Upper lobe of right lung (tissue), 1 donor: ENCODE measurements around the gene DOCK1. TPM values are rescaled to one million over a fixed set of nuclear protein-coding genes. Genes with fewer than 3 reads are reported as not detected.

Experiments
- ATAC-seq: fragments of 200-7000 bp; cut with Tn5 transposase; one replicate; pipeline ENCODE4 v1.9.1; 2020; ENCODE audit warnings: mild to moderate bottlenecking, moderate library complexity
- DNase-seq: peaks from one replicate; pipeline ENCODE4 v3.0.0-alpha.2; 2020
- H3K27ac ChIP-seq: fragments of 200-600 bp; one replicate; pipeline ENCODE4 v1.8.0; 2022
- H3K27me3 ChIP-seq: fragments of 200-600 bp; one replicate; pipeline ENCODE4 v1.8.0; 2022; ENCODE audit warnings: mild to moderate bottlenecking
- H3K36me3 ChIP-seq: fragments of 200-600 bp; one replicate; pipeline ENCODE4 v1.8.0; 2022
- H3K4me1 ChIP-seq: fragments of 200-600 bp; one replicate; pipeline ENCODE4 v1.8.0; 2022
- H3K4me3 ChIP-seq: fragments of 200-600 bp; one replicate; pipeline ENCODE4 v1.8.0; 2022; ENCODE audit warnings: mild to moderate bottlenecking
- H3K9me3 ChIP-seq: fragments of 200-600 bp; one replicate; pipeline ENCODE4 v1.8.0; 2022
- intact Hi-C: fragments of 100-400 bp; cut with DNase I; formaldehyde crosslinking; loops from one replicate; pipeline ENCODE4 v1.11.0; 2022
- total RNA-seq: library from RNA; stranded (reverse); fragmentation: NEBNext Ultra II Directional; extraction: Animal tissue kit (Norgen Biotek cat#: 25700); gene quantifications from one replicate; pipeline ENCODE4 v1.2.1, GENCODE V29; 2021
- TF ChIP-seq, protein P1 (sequence below): fragments of 200-600 bp; IDR thresholded peaks from one replicate; pipeline ENCODE4 v1.8.0; 2022; ENCODE audit warnings: antibody characterized with exemption
- donor health status: DM: no; HTN: yes; CAD: no; lungs with severe emphysema.

DOCK1 gene
- total RNA-seq, 1 donor from 2014 or later = 46.4 TPM

DNA sequence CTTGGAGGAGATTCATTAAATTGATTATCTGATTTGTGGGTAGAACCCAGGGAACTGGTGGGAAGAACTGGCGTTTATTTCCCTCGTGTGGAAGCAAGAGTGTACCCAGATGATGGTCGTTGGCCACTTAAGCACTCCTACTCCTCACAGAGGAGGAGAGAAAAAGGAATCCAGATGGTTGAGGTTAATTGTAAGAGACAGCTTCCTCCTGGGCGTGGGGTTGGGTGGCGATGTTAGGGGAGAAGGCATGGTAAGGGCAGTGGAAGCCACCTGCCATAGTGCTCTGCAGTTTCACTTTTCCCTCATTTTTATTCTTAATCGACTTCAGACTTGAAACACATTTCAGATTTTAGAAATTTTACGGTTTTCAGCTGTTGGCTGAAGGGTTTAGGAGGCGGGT, 104.1 kb downstream of the DOCK1 start:
- H3K27me3 ChIP-seq = no peaks in the 10 kb centered on the region
- no peak overlapping the region for H3K4me3 ChIP-seq
- TF ChIP-seq, protein P1, sequence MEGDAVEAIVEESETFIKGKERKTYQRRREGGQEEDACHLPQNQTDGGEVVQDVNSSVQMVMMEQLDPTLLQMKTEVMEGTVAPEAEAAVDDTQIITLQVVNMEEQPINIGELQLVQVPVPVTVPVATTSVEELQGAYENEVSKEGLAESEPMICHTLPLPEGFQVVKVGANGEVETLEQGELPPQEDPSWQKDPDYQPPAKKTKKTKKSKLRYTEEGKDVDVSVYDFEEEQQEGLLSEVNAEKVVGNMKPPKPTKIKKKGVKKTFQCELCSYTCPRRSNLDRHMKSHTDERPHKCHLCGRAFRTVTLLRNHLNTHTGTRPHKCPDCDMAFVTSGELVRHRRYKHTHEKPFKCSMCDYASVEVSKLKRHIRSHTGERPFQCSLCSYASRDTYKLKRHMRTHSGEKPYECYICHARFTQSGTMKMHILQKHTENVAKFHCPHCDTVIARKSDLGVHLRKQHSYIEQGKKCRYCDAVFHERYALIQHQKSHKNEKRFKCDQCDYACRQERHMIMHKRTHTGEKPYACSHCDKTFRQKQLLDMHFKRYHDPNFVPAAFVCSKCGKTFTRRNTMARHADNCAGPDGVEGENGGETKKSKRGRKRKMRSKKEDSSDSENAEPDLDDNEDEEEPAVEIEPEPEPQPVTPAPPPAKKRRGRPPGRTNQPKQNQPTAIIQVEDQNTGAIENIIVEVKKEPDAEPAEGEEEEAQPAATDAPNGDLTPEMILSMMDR = no peak
- DNase-seq (no peak), ATAC-seq (no peak)
- H3K9me3 ChIP-seq = no peaks in the 10 kb centered on the region
- H3K4me1 ChIP-seq = peaks cover 15% of the 10 kb centered on the region
- no peak overlapping the region for H3K27ac ChIP-seq
- H3K36me3 ChIP-seq = peaks cover 19% of the 10 kb centered on the region
- intact Hi-C loops = no loop called here

DNA sequence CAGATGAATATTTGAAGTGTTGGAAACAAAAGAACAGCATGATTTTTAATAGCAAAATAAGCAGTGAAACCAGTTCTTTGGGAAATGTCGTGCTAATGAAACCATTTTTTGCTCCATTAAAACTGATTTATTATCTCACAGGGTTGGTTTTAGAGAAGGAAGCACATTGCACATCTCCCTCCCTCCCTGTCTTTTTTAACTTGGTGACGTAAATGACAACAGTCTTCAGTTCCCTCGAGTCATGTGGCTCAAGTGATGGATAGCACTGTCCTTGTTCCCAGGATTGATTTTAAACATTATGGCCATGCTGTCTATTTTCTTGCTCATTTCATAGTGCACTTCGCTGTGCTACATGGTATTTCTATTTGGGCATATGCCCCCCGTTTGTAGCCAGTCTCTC, 105.9 kb downstream of the DOCK1 start:
- H3K27ac ChIP-seq = no peak overlapping the region
- intact Hi-C loops = no loop called here
- no peak overlapping the region for H3K4me3 ChIP-seq
- TF ChIP-seq, protein P1 = no peak
- no peak for ATAC-seq
- DNase-seq = no peak
- H3K36me3 ChIP-seq = peaks cover 21% of the 10 kb centered on the region
- no peaks in the 10 kb centered on the region for H3K9me3 ChIP-seq
- peaks cover 15% of the 10 kb centered on the region for H3K4me1 ChIP-seq
- H3K27me3 ChIP-seq = no peaks in the 10 kb centered on the region

DNA sequence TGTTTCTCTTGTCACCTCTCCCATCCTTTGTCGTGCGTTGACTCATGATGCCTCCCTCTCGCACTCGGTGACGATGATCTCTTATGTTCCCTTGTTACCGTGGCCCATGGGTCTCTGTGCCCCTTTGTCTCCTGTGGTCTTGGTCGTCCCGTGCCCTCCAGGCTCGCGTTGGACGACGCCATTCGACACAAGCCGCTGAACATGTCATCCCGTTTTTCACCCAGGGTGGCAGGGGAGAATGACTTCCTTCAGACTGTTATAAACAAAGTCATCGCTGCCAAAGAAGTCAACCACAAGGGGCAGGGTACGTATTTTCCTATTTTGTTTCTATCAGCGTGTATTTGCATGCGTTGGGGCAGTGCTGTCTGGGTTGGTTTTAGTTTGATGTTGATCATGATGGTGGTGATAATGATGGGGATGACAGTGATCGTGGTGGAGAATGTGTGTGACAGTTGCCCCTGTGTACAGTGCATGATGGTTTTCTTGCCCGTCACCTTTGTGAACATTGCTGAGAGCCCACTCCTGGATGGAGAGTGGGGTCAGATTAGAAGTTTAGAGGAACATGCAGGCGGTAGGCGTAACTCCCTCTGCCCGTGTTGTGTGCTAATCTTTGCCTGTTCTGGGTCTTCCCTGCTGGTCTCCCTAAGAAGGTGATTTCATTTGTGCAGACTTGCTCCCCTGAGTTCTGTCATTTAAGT, 107.0 kb downstream of the DOCK1 start:
- H3K4me1 ChIP-seq = peaks cover 15% of the 10 kb centered on the region
- H3K36me3 ChIP-seq = peaks cover 21% of the 10 kb centered on the region
- H3K4me3 ChIP-seq = no peak overlapping the region
- H3K9me3 ChIP-seq = no peaks in the 10 kb centered on the region
- no peak overlapping the region for H3K27ac ChIP-seq
- TF ChIP-seq, protein P1 = no peak
- no peak for ATAC-seq
- no peak for DNase-seq
- intact Hi-C loops = no loop called here
- no peaks in the 10 kb centered on the region for H3K27me3 ChIP-seq

DNA sequence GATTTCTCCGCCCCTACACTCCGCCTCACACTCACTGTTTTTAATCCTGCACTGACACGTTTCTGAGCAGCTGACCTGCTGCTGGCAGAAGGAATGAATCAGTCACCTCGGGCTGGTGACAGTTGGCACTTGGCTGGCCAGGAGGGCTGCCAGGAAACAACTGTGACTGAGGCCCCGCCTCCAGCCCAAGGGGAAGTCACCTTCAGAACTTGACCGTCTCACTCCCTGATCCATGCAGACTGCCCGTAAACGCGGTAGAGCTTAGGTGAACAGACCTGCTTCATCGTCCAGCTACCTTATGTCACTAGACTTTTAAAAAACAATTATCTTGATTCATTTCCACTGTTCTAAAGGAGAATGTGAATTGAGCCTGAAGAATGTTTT, 107.5 kb downstream of the DOCK1 start:
- Histone ChIP-seq H3K9me3 (no peaks in the 10 kb centered on the region), H3K36me3 (peaks cover 21% of the 10 kb centered on the region), H3K27me3 (no peaks in the 10 kb centered on the region), H3K4me3 (no peak overlapping the region), H3K27ac (no peak overlapping the region), H3K4me1 (peaks cover 15% of the 10 kb centered on the region)
- intact Hi-C loops = no loop called here
- ATAC-seq (peak; percentile 90), DNase-seq (peak; percentile 88)
- TF ChIP-seq, protein P1 = no peak

DNA sequence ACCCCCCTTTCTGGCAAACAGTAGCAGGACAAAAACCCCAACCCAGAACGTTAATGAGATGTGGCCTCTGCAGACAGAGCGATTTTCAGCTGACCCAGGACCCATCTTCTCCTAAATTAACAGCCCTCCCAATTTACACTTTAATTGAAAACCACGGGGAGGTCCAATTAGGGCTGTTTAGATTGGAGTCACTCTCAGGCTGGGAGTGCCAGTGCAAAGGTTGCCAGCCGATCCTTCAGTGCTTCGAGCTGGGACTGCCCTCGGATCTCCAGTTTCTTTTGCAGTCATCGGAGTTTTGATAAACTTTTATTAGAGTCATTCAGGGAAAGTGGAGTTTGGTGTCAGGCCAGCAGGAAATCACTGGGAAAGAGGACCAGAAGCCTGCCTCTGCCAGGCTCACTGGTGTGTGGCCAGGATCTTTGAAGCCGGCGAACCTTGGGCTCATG, 108.0 kb downstream of the DOCK1 start:
- H3K27ac ChIP-seq = no peak overlapping the region
- ATAC-seq (no peak), DNase-seq (no peak)
- H3K9me3 ChIP-seq = no peaks in the 10 kb centered on the region
- intact Hi-C loops = no loop called here
- TF ChIP-seq, protein P1 = no peak
- H3K4me3 ChIP-seq = no peak overlapping the region
- H3K27me3 ChIP-seq = no peaks in the 10 kb centered on the region
- peaks cover 22% of the 10 kb centered on the region for H3K36me3 ChIP-seq
- peaks cover 15% of the 10 kb centered on the region for H3K4me1 ChIP-seq
